NOMO-1 treated with dmso at 0.1 percent for 144 hours (cell line): ENCODE measurements around the gene CTNNA1.
"Not testable (repeated sequence)": the region's sequence is repeated elsewhere in the genome, so short reads cannot be mapped to it uniquely, and the experiment has no call there.

Experiments used
- DNase-seq: peaks from one replicate; lab custom pipeline; 2025; ENCODE audit not compliant: unreplicated experiment; lab: John Stamatoyannopoulos, UW

The CTNNA1 gene

GRCh38 chr5:138757061-138757776 is 4.0 kb downstream of the CTNNA1 start:
- no peak for DNase-seq

DNA sequence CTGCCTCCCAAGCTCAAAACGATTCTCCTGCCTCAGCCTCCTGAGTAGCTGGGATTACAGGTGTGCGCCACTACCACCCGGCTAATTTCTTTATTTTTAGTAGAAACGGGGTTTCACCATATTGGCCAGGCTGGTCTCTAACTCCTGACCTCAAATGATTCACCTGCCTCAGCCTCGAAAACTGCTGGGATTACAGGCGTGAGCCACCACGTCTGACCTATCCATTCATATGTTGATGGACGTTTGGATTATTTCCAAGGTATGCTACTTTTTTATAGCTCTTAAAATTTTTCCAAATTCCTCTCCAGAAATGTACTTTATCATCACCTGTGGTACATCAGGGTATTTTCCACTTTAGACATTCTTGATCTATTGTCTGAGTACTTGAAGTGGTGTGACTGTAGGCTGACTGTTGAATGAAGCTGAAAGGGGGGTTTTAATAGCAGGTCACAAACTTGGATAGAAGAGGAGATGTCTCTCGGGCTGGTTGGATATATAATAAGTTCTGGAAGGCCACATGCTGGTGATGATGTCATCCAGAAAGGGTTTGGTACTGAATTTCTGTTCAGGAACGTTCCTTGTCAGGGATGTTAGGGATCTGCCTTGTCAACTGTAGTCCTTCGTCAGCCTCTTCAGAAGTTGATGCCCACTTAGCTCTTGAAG is 7.4 kb downstream of the CTNNA1 start:
- no peak for DNase-seq

DNA sequence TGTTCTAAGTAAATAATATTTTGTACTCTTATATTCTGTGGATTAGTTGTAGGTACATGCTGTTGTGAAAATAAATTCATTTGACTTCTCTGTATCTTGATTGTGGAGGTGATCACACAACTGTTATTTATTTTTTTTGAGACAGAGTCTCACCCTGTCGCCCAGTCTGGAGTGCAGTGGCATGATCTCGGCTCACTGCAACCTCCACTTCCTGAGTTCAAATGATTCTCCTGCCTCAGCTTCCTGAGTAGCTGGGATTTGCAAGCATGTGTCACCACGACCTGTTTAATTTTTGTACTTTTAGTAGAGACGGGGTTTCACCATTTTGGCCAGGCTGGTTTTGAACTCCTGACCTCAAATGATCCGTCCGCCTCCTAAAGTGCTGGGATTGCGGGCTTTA is 7.9 kb downstream of the CTNNA1 start:
- DNase-seq, result not testable (repeated sequence)

DNA sequence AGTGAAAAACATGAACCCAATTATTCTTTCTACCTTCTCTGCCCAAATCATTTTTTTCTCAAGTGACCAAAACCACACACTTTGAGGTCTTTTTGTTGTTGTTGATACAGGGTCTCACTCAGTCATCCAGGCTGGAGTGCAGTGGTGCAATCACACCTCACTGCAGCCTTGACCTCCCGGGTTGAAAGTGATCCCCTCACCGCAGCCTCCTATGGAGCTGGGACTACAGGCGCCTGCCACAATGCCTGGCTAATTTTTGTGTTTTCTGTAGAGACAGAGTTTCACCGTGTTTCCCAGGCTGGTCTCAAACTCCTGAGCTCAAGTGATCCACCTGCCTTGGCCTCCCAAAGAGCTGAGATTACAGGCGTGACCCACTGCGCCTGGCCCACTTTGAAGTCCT is 8.4 kb downstream of the CTNNA1 start:
- DNase-seq, result not testable (repeated sequence)

GRCh38 chr5:138762110-138762509 is 8.9 kb downstream of the CTNNA1 start:
- no peak for DNase-seq

DNA sequence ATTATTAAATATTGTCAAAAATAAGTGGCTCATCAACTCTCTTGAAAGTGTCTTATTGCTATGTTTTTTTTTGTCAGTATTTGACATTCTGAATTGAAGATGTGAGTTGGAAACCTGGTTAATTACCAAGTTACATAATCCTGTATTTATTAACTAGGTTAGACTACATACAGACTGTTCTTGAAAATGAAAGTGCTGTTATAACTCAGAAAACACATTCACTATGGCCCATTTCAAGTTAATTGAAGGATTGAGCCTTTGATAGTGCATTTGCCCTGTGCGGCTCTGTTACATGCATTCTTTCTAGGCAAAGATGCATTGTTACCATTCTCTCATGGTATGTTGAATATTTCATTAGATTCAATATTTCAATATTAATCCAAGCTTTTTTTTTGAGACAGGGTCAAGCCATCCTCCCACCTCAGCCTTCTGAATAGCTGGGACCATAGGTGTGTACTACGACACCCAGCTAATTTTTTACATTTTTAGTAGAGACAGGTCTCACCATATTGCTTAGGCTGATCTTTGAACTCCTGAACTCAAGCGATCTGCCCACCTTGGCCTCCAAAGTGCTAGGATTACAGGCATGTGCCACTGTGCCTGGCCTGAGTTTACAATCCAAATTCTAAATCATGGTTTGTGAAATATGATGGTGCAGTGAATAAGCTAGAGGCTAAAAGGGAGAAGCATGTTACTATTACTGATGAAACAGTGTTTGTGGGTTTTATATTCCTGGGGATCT is 10.0 kb downstream of the CTNNA1 start:
- DNase-seq, result no peak

- DNase-seq, result no peak
Observed at GRCh38 chr5:138770291-138770690, 17.1 kb downstream of the CTNNA1 start.

- no peak for DNase-seq
Observed at GRCh38 chr5:138770977-138771376, 17.8 kb downstream of the CTNNA1 start.

GRCh38 chr5:138772986-138773594 is 19.9 kb downstream of the CTNNA1 start:
- DNase-seq, result no peak

- DNase-seq, result not testable (repeated sequence)
Observed at GRCh38 chr5:138773624-138774023, 20.4 kb downstream of the CTNNA1 start.

GRCh38 chr5:138775034-138775433 is 21.8 kb downstream of the CTNNA1 start:
- no peak for DNase-seq

DNA sequence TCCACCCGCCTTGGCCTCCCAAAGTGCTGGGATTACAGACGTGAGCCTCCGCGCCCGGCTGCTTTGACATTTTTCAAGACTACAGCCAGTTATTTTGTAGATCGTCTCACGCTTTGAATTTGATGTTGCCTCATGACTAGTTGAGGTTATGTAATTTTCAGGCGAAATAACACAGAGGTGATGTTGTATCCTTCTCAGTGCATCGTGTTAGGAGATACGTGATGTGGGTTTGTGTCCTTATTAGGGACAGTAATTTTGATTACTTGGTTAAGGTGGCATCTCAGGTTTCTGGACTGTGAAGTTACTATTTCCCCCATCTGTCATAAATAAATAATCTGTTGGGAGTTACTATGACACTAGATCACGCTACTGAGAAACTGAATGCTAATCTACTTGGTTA is 25.0 kb downstream of the CTNNA1 start:
- DNase-seq, result no peak

- no peak for DNase-seq
Observed at GRCh38 chr5:138783976-138784375, 30.8 kb downstream of the CTNNA1 start.

DNA sequence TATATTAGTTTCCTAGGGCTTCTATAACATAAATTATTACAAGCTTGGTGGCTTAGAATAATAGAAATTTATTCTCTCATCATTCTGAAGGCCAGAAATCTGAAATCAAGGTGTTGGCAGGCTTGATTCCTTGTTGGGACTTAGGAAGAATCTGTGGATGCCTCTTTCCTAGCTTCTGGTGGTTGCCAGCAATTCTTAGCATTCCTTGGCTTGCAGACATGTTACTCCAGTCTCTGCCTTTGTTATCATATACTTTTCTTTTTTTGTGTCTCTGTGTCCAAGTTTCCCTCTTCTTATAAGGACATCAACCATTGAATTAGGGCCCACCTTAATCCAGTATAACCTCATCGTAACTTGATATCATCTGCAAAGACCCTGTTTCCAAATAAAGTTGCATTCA is 31.4 kb downstream of the CTNNA1 start:
- DNase-seq, result no peak

- DNase-seq, result no peak
Observed at GRCh38 chr5:138789771-138790242, 36.6 kb downstream of the CTNNA1 start.

- DNase-seq, result no peak
Observed at GRCh38 chr5:138790684-138791083, 37.5 kb downstream of the CTNNA1 start.

- no peak for DNase-seq
Observed at GRCh38 chr5:138792195-138792790, 39.1 kb downstream of the CTNNA1 start.

DNA sequence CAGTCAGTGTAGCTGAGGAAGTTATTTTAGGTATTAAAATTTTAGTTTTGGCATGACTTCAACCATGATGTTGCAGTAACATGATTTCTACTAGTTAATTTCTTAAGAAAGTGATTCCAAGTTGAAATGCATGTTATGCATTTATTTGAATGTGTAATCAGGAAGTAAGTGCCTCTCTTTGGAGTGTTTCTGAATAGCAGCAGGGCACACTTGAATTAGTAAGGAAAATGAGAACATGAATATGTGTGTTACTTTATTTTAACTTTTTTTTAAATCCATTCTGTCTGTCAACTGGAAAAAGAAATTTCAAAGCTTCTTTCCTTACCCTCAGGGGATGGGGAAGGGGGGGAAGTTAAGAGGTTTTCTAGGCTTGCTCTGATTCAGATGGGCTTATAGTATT is 40.4 kb downstream of the CTNNA1 start:
- no peak for DNase-seq

GRCh38 chr5:138803285-138803684 is 50.1 kb downstream of the CTNNA1 start:
- no peak for DNase-seq

DNA sequence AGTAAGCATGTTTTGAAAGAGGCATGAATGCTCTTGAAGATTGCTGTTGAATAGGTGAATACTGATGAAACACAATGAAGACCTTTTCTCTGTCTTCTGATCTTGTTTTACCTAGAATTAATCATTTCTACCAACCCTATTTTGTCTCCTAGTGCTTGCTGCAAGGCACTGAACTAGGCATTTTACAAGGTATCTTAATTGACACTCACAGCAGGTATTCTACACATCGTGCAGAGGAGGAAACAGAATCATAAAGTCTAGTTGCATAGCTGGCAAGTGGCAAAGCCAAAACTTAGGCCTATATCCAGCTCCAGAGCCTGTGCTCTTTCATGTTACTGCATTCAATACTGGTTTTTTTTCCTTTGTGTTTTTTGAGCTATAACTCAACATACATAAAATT is 50.7 kb downstream of the CTNNA1 start:
- no peak for DNase-seq

- no peak for DNase-seq
Observed at GRCh38 chr5:138805096-138805495, 51.9 kb downstream of the CTNNA1 start.
